HUDEP-2 (cell line): ENCODE results near the gene RBSN.
"Not testable (repeated sequence)": the region's sequence is repeated elsewhere in the genome, so short reads cannot be mapped to it uniquely, and the experiment has no call there.

ENCODE experiments used
- DNase-seq, 76 experiments: peaks; one replicate each; lab custom pipeline; 2025; ENCODE audit not compliant: unreplicated experiment in 76 of 76; lab: John Stamatoyannopoulos, UW

RBSN gene

DNA sequence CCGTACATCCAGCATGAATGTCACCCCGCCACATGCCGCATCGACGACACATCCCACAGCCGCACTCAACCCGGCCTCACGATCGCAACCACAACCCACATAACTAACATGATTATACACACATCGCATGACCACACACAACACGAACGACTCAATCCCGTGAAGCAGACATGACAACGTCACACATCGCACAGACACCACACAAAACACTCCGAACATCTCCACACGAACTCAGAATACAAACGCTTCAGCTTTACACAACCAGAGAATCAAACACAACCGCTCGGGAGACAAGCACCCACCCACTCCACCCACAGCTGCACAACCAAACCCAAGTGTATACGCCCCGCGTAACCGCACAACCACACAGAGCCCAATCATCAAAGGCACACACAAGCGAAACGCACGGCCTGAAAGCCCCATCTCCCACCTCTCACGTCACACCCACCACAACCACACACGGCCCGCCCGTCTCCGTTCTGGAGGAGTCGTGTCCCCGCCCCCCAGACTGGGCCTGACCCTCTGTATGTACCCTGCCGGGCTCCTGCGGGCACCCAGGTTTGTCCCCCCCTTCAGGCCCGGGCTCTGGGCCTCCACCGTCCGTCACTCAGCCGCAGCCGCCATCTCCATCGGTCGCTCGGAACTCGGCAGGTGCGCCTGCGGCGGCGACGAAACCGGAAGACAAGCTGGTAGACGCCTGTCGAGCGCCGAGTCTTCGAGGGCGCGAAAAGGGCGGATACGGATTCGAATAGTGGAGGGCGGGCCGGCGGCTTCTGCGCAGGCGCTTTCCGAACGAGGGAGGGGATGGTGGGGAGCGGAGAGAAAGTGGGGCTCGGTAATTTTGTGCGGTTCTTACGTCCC lies at the start of gene RBSN:
RBSN (minus strand) TSS at position 646 of the 861 bp plus-strand sequence. CDS start 3,028 bp downstream, outside the sequence.
- DNase-seq = peak in 75 of 76 experiments; percentile 38 to 95 (median 89)

DNA sequence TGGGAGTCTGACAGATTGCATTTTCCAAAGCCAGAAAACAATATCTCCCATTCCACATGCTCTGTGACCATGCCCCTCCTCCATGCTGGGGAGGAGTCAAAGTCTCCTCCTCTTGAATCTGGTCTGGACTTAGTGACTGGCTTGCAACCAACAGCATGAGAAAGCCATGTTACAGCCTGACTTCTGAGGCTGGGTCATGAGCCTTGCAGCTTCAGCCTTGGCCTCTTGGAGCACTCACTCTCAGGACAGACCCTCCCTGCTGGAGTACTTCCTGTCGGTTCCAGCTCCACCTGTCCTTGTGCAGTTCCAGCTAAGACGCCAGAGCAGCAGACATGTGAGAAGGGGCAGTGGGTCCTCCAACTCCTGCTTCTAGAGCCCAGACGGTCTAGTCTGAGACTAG lies 49.7 kb upstream of the RBSN start:
- DNase-seq = peak in 9 of 76 experiments; percentile 1 to 31 (median 4)

DNA sequence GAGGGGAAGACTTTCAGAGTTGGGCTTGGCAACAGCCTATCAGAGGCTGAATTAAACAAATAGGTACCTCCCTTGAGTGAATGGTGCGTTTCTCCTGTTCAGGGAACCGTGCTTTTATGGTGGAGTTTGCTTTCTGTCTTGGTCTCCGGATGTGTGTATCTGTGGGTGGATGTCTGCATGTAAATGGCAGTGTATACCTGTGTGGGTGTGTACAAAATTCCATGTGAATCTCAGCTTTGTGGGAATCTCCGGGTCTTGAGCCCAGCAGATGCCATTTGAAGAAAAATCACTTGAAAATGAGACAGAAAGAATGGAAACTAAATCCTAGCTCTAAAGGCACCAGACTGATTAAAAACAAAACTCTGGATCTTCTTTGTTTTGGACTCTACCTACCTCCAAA lies 37.9 kb upstream of the RBSN start:
- not testable (repeated sequence) for DNase-seq

DNA sequence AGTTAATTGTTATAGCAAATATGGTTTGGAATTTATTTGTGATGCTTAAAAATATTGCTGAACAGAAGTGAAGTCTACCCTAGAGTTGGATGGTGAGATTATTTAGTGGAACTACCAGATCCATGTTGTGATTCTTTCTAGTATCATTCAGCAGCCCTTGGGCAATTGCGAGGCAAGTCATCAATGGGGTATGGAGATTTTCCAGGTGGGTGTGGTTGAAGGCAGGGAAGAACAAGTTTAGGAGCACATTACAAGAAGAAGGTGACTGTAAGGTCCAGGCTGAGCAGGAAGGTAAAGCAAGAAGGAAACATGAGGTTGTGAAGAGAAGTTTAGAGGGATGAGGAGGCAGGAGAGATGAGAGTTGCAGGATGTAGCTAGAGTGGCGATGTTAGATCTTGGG lies 36.0 kb upstream of the RBSN start:
- not testable (repeated sequence) for DNase-seq

DNA sequence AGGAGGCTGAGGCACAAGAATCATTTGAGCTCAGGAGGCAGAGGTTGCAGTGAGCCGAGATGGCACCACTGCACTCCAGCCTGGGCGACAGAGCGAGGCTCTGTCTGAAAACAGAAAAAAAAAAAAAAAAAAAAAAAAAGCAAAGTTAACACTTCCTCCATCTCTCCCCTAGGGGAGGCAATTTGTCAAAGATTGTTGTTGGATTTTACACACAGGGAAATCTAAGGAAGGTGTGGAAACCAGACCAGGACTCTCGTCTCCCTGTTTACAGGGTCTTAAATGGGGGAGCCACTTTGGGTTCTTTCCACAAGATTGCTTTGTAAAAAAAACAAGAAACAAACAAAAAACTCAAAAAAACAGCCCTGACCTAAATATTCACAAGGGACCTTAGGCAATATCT lies 29.5 kb upstream of the RBSN start:
- not testable (repeated sequence) for DNase-seq

DNA sequence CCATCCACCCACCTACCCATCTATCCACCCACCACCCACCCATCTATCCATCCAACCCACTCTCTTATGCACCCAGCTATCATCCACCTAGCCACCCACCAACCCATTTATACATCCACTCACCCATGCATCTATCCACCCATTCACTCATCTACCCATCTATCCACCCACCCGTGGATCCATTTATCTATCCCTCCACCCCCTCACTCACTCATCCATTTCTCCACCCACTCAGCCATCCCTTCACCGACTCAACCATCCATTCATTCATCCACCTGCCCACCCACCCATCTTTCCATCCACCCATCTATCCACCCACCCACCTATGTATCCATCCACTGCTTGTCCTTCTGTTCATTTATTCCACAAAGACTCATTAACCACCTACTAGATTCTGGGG lies 28.0 kb upstream of the RBSN start:
- not testable (repeated sequence) for DNase-seq

DNA sequence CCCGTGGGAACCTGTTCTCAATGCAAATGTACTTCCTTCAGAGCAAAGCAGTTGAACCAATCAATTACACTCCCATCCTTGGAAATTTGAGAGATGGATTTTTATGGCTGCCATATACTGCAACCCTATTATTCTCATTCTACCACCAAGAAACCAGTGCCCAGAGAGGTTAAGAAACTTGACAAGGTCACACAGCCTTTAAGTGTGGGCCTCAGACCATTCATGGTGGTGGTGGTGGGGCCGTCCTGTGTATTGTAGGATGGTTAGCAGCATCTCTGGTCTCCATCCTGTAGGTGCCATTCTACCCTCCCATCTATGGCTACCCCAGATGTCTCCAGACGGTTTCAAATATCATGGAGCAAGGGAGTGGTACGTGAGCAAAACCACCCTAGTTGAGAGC lies 23.4 kb upstream of the RBSN start:
- no peak for DNase-seq

DNA sequence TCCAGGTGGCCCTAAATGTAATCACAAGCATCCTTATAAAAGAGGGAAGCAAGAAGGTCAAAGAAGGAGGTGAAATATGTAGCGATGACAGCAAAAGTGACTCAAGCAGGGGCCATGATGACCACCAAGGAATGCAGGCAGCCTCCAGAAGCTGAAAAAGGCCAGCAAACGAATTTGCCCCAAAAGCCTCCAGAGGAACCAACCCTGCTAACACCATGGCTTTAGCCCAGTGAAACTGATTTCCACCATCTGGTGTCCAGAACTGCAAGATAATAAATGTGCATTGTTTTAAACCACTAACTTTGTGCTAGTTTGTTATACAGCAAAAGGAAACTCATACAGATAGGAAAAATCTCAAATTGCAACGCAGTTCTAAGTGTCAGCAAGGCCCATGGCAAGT lies 23.0 kb upstream of the RBSN start:
- DNase-seq = no peak

DNA sequence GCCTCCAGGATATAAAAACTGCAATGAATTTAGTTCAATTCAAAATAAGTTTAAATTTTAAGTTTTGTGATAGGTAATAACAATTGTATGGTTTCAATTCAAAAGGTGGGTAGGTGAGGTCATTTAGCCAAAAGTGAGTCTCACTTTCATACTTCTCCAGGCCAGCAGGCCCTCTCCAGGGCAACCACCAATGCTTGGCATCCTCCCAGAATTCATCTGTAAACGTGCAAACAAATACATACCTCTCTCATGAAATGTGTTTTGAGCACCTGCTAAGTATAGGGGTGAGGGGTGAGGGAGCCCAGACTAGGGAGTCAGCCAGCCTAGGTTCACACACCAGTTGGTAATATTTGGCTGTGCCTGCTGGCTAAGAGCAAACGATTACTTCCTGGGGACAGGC lies 22.0 kb upstream of the RBSN start:
- no peak for DNase-seq

DNA sequence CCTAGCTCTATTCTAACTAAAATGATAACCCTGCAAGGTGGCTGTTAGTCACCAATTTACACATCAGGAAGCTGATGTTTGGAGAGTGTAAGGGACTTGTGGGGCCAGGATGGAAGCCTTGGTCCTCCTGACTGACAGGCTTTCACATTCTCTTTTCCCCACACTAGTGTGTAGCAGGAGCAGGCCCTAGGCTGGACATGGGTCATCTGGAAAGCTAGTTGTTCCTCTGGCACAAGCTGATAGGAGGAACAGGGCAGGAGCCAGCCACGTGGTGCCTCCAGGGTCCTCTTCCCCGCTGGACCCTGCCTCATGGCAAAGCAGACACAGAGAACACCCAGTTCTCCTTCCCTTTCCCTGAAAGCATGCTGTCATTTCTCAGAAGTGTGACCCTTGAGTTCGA lies 18.1 kb upstream of the RBSN start:
- no peak for DNase-seq

DNA sequence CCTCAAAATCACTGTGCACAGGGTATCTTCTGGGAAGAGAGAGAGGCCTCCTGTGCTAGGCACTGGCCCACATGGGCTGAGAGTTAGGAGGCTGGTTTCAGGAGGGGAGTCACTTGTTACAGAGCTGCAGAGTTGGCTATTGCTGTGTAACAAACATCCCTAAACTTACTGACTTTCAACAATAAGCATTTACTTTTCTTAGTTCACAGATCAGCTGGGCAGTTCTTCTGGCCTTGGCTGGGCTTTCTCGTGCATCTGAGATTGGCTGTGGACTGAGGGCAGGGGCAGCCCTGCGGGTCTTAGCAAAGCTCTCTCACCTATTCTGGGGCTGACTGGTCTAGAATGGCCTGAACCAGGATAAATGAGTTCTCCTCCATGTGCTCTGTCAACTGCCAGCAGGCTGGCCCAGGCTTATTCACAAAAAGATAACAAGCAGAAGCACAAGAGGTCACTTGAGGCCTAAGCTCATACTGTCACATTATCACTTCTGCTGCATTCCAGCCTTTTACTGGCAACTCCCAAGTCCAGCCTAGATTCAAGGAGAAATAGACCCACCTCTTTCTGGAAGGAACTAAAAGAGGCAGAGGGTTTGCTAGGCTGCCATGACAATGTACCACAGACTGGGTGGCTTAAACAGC lies 17.2 kb upstream of the RBSN start:
- peak in 2 of 76 experiments; percentile 1 to 12 for DNase-seq

DNA sequence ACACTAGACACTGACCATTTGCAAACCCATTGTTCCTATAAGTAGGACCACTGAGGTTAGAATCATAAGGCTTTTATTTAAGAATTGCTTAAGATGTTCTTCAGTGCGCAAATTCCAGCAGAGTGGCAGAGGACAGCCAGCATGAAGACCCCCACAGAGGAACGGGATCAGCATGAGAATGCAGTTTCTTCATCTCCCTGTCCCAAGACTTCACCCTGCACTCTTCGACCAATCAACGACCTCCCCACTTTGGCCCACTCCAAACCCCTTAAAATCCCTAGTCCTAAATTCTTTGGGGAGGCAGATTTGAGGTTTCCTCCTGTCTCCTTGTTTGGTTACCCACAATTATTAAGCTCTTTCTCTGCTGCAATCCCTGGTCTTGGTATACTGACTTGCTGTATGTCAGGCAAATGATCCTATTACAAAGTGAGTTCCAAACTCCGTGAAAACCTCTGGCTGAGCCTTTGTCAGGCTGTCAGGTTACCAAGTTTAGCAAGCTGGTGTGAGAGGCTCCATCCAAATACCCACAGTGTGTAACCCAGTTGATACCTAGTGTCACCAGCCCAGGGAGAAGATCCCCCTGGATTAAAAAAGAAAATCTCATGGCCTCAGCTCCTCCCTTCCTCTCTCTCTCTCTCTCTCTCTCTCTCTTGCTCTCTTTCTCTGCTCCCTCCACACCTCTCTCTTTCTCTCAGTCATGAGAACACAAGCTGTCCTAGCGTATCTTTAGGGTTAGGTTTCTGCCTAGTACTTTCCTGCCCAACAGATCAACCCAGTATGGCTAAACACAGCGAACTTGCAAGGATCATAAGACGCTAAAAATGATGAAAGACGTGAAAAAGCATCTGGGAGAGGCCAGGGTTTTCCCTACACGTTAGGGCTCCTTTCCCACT lies 15.8 kb upstream of the RBSN start:
- DNase-seq = no peak

DNA sequence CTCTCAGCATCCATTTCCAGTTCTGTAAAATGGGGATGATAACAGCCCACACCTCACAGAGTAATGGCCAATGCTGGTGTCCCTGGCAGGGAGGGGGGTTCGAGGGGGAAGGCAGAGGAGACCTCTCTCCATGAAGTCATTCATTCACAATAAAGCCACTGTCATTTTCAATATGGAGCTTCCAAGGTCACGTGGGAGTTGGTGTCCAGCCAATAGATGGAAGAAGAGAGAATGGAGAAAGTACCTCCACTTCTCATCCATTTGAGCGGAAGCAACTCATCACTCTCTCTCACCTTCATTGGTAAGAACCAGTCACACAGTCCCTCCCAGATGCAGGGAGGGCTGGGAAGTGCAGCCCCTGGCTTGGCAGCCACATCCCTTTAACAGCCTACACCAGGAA lies 14.9 kb upstream of the RBSN start:
- no peak for DNase-seq

DNA sequence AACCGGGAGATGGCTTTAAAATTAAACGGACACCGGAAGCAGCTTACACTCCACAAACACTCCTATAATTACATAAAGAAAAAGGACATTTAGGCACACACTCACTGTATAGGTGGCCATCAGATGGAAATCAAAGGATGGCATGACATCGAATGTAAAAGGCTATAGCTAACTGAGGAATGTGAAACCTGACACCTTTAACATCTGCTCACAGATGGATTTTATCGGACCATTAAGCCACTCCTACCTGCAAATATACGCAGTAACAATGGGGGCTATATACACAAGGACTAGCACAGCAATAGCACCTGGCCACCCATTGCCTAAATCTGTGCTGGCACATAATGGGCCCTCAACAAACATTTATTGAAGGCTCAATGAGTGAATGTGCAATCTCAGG lies 14.5 kb upstream of the RBSN start:
- DNase-seq = no peak

DNA sequence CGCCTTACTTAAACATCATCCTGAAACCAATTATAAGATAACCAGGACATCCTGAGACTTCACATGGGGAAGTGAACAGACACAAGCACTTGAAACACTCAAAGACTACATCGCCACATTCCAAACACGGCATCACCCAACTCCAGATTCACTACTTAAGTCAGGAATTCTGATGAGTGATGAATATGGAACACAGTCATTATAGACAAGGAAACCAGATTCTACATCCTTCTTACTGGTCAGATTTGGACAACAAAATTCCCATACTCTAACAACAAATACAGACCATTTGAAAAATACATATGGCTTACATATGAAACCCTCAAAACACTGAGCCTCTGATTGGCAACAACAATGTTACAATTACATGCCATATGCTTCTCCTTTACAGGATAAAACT lies 13.1 kb upstream of the RBSN start:
- DNase-seq = no peak

DNA sequence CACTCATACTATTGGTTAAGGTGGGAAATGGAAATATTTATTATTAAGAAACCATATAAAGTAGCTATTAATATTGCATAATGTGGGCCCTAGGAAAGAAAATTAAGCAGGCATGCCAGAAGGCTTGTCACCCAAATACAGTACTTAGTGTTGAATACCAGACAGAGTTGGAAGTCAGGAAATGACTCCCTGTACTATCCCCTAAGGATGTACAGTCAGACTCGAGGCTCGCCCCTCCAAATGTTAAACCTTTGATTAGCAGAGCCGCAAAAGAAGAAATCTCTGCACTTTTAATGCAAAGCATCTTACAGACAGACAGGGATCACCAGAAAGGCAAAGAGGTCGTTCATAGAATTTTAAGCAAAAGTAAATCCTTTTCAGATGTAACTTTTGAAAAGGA lies 11.3 kb upstream of the RBSN start:
- DNase-seq = no peak

DNA sequence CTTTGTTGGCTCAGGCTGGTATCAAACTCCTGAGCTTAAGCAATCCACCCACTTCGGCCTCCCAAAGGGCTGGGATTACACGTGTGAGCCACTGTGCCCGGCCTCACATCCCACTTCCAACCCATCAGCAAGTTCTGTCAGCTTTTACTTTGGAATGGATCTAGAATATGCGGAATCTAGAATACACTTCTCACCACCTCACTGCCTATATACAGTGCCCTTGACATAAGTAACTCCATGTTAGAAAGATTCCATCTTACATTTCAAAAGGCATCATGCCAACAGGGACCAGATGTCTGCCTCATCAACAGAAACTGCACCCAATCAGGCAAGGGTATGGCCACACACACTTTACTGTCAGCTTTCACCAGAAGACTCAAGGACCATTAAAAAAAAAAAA lies 9.9 kb upstream of the RBSN start:
- no peak for DNase-seq

DNA sequence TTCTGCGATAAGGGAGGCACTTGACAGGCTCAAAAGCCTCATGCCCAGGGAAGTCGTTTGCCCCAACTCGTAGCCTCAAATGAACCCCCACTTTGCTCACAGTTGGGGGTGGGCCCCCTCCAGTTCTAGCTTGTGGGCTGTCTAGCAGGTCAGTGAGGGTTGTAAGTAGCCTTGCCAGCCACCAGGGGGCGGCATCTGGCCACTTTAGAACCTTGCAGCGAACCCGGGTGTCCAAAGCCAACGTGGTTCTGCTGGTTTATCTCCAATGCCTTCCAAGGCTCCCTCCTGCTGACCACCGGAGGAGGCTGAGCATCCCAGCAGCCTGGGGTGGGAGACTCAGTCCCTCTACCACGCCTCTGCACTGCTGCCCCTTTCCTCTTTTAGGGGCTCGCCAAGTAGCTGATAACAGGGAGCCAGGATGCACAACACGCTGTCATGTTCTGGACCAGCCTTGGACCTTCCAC lies 9.2 kb upstream of the RBSN start:
- DNase-seq = peak in 66 of 76 experiments; percentile 4 to 74 (median 43)

DNA sequence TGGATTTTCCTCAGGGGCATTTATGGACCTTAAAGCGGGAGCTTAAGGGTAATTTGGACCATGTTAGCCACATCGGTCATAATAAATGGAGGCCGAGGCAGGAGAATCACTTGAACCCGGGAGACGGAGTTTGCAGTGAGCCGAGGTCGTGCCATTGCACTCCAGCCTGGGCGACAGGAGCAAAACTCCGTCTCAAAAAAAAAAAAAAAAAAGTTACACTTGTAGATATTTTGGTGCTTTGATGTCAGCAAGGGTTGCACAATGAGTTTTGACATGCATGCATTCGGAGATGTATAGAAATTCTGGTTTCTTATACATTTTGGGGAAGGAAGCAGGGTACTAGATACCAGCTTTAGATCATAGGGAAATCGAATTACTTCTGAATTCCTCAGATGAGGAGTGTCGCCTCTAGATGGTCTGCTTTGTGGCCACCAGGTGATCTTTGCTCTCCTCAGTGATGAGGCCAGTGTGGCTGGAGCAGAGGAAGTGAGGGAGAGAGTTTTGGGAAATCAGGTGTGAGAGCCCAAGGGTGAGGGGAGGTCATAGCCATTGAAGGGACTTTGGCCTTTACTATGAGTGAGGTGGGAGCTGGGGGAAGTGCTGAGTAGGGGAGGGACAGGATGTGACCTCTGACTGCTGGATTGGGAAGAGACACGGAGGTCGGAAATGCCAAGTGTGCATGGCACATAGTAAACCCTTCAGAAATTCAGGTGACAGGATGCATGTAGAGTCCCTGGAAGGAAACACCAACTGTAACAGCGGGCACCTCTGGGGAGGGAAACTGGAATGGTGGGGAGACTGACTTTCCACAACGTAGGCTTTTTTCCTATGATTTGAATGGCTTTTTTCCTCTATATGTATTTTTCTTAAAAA lies 8.4 kb upstream of the RBSN start:
- no peak for DNase-seq

DNA sequence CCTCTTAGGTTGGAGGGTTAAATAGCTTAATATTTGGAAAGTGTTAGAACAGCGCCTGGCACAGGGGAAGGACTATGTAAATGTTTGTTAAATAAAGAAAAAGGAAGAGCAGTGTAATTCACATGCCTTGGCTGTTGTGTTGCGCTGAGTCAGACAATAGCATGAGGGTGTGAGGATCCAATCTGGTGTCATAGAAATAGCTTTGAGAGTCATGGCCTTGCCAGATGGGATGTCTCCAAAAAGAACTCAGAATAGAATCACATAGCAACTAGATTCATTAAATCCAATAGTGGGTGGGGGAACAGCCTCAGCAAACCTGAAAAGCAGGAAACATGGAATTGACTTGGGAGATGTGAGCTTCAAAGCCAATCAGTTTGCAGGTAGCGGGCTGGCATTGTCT lies 3.9 kb upstream of the RBSN start:
- DNase-seq = no peak
